ENCODE data around the gene HRH2. TPM values are rescaled to one million over a fixed set of nuclear protein-coding genes. Genes with fewer than 3 reads are reported as not detected.
A peak's percentile ranks its signal among the peaks of the same experiment; 100 is the strongest.

Gene HRH2
- total and polyA plus RNA-seq, 4 experiments from 2014 or later: 0.63 to 5.2 (median 4.1) TPM

DNA sequence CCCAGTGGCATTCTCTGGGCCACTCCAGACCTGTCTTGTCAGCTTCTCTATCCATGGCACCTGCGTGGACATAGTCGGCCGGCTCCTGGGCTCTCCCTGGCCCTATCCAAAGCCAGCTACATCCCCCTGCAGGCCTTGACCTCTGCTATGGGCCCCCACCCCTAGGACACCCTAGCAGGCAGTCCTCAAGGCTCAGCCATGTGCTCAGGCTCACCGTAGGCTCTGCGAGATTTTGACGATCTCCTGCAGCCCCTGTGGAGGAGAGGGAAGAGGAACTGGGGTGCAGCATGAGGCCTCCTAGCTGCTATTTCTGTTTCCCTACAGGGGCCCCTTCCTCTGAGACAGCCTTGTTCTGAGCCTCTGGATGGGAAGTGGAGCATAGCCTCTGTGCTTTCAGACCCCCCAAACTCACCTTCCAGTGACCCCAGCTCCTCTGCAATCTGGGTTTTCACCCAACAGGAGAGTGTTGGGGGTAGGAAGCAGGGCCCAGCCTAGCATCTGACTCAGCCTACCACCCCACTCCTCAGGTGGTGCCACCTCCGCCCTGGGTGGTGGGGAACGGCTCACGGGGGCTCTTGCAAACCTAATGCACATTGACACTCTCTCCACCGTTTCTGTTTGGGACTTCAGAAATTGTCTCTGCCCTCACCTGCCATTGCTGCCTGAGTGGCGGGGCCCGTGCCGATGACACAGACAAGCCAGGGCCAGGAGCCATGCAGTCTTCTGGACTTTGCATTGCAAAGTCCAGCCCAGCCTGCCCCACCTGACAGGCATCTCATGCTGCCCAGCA is 36.7 kb downstream of the HRH2 start:
- Histone ChIP-seq H3K4me1 (ENCODE audit: insufficient read depth, low read length) (peaks cover 16% of the 10 kb centered on the region), H3K36me3 (ENCODE audit: insufficient read depth, low read length) (no peaks in the 10 kb centered on the region), H3K4me3 (ENCODE audit: low read length in 2 of 2) (no peak overlapping the region), H3K27me3 (ENCODE audit: insufficient read depth, low read length) (no peaks in the 10 kb centered on the region), H3K9me3 (ENCODE audit: control insufficient read depth in 1 of 2, low read length in 2 of 2) (no peaks in the 10 kb centered on the region), H3K27ac (ENCODE audit: low read depth, low read length) (no peak overlapping the region)
- Mint-ChIP-seq H3K4me3 (no peak overlapping the region), H3K9me3 (no peaks in the 10 kb centered on the region), H3K4me1 (peaks cover 16 to 41% (median 28%) of the 10 kb centered on the region in 4 donors), H3K27ac (peak overlapping the region in 3 of 7 donors; percentile 57 to 75 (median 64)), H3K36me3 (peaks cover 12 to 13% of the 10 kb centered on the region in 2 donors), H3K27me3 (no peaks in the 10 kb centered on the region)
- no peak for DNase-seq
- ChIA-PET POLR2A (ENCODE audit: partially characterized antibody) (no interaction called here), CTCF (ENCODE audit: partially characterized antibody) (interaction anchor here (0.6 to 4.4 kb wide), 7 partner anchors 10 to 162 kb away, joined by 3 to 138 read pairs (median 4); no protein-coding TSS in a partner anchor)
- intact Hi-C loops (cut with micrococcal nuclease): loop anchor here (5.0 kb wide), 1 partner anchor 232 kb away; no protein-coding TSS in a partner anchor

DNA sequence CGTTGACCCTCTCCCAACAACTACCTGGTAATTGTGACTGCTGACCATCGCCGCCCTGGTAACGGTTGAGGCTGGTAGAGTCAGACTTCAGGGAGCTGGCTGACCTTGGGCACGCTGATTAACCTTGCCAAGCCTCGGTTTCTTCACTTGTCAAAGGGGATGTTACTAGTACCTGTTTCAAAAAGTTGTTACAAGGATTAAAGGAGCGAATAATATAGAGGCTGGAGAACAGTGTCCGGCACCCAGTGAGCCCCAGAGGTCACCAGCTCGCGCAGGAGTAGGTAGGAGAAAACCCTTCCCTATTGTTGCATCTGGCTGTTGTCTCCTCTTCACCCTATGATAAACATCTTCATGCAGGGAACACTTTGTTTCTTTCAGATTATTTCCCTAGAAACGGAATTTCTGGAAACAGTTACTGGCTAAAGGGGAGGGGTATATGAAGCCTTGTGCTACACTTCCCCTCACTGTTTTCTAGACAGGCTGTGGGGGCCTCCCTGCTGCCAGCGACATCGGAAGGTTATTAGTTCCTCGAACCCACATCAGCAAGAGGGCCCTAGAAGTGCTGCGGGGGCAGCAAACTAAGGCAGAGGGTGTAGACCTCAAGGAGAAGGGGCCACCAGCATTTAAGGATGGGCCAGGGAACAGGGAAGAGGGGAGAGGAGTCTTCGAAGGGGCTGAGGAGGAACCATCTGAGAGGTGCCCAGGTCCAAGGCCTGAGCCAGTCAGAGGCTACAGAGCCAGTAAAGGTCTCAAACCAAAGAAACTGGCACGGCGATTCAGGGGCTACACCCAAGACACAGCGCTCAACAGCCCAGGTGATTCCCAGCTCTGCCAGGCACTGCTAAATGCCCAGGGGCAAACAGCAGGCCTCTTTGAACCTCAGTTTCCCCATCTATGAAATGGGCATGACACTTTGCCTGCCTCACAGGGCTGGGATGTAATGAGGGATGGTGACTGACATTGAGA is 37.6 kb downstream of the HRH2 start:
- POLR2A ChIA-PET (ENCODE audit: partially characterized antibody): no interaction called here
- Histone ChIP-seq H3K36me3 (ENCODE audit: insufficient read depth, low read length) (no peaks in the 10 kb centered on the region), H3K9me3 (ENCODE audit: control insufficient read depth in 1 of 2, low read length in 2 of 2) (no peaks in the 10 kb centered on the region), H3K27ac (ENCODE audit: low read depth, low read length) (no peak overlapping the region), H3K4me1 (ENCODE audit: insufficient read depth, low read length) (peaks cover 16% of the 10 kb centered on the region), H3K27me3 (ENCODE audit: insufficient read depth, low read length) (no peaks in the 10 kb centered on the region), H3K4me3 (ENCODE audit: low read length in 2 of 2) (no peak overlapping the region)
- H3K27me3 Mint-ChIP-seq: no peaks in the 10 kb centered on the region
- peaks cover 16 to 40% (median 27%) of the 10 kb centered on the region in 4 donors for H3K4me1 Mint-ChIP-seq
- no peak for DNase-seq
- no peaks in the 10 kb centered on the region for H3K9me3 Mint-ChIP-seq
- CTCF ChIA-PET (ENCODE audit: partially characterized antibody): interaction anchor here (0.7 to 4.4 kb wide), 16 partner anchors 8 to 163 kb away, joined by 3 to 138 read pairs (median 4); no protein-coding TSS in a partner anchor
- intact Hi-C loops (cut with micrococcal nuclease): loop anchor here (1.0 to 5.0 kb wide), 4 partner anchors 37 to 744 kb away; partner anchors contain the start of gene HRH2
- peak overlapping the region; percentile 39 to 91 (median 83) for H3K27ac Mint-ChIP-seq
- peaks cover 11 to 15% of the 10 kb centered on the region in 2 donors for H3K36me3 Mint-ChIP-seq
- H3K4me3 Mint-ChIP-seq: peak overlapping the region in 5 of 8 donors; percentile 10 to 76 (median 69)

DNA sequence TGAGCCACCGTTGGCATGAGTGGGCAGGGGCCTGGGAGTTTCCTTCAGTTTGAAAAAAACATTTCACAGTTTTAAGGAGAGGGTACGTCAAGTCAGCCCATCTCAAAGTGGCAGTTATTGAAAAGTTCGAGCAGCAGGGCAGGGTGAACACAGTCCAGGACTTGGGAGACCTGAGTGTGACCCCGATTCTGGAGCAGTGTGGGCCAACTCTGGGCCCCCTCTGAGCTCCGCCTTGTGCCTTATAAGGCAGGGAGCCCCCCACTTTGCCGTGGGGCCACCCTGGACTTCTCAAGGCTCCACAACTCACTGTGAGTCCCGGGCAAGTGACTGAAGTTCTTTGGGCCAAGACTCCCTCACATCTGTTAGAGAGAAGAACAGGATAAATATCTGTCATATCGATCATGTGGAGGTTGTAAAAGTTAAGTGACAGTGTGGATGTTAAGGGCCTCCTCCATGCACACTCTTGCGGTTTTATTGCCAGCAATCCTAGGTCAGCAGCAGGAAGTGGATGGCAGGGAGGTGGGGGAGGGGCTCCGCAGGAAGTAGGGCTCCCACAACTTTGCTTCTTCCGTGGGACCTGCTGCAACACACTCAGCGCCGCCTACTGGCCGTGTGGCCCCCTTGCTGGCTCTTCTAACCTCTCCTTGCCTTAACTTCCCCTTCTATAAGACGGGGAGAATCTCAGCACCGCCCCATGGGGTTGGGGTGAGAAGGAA is 38.4 kb downstream of the HRH2 start:
- Histone ChIP-seq H3K4me3 (ENCODE audit: low read length in 2 of 2) (no peak overlapping the region), H3K4me1 (ENCODE audit: insufficient read depth, low read length) (peaks cover 16% of the 10 kb centered on the region), H3K36me3 (ENCODE audit: insufficient read depth, low read length) (no peaks in the 10 kb centered on the region), H3K27me3 (ENCODE audit: insufficient read depth, low read length) (no peaks in the 10 kb centered on the region), H3K27ac (ENCODE audit: low read depth, low read length) (no peak overlapping the region), H3K9me3 (ENCODE audit: control insufficient read depth in 1 of 2, low read length in 2 of 2) (no peaks in the 10 kb centered on the region)
- H3K9me3 Mint-ChIP-seq: no peaks in the 10 kb centered on the region
- POLR2A ChIA-PET (ENCODE audit: partially characterized antibody): interaction anchor here (1.0 kb wide), 1 partner anchor 162 kb away, joined by 4 read pairs; no protein-coding TSS in a partner anchor
- CTCF ChIA-PET (ENCODE audit: partially characterized antibody): interaction anchor here (0.7 to 4.4 kb wide), 24 partner anchors 8 to 232 kb away, joined by 3 to 138 read pairs (median 4); no protein-coding TSS in a partner anchor
- H3K27me3 Mint-ChIP-seq: no peaks in the 10 kb centered on the region
- H3K4me1 Mint-ChIP-seq: peaks cover 13 to 34% (median 23%) of the 10 kb centered on the region in 4 donors
- H3K4me3 Mint-ChIP-seq: peak overlapping the region; percentile 15 to 76 (median 64)
- H3K36me3 Mint-ChIP-seq: peaks cover 5 to 8% of the 10 kb centered on the region in 2 donors
- peak overlapping the region; percentile 73 to 91 (median 83) for H3K27ac Mint-ChIP-seq
- intact Hi-C loops (cut with micrococcal nuclease): loop anchor here (1.0 to 5.0 kb wide), 4 partner anchors 38 to 745 kb away; partner anchors contain the start of gene HRH2
- peak; percentile 65 to 70 (median 66) for DNase-seq

GRCh38 chr5:175696855-175697198 is 39.0 kb downstream of the HRH2 start:
- Mint-ChIP-seq H3K4me1 (peaks cover 13 to 34% (median 23%) of the 10 kb centered on the region in 4 donors), H3K27ac (peak overlapping the region in 4 of 7 donors; percentile 75 to 91 (median 80)), H3K36me3 (peaks cover 6 to 8% of the 10 kb centered on the region in 2 donors), H3K9me3 (no peaks in the 10 kb centered on the region), H3K4me3 (peak overlapping the region in 2 of 8 donors; percentile 69 to 73), H3K27me3 (no peaks in the 10 kb centered on the region)
- Histone ChIP-seq H3K27ac (ENCODE audit: low read depth, low read length) (no peak overlapping the region), H3K4me3 (ENCODE audit: low read length in 2 of 2) (no peak overlapping the region), H3K27me3 (ENCODE audit: insufficient read depth, low read length) (no peaks in the 10 kb centered on the region), H3K36me3 (ENCODE audit: insufficient read depth, low read length) (no peaks in the 10 kb centered on the region), H3K9me3 (ENCODE audit: control insufficient read depth in 1 of 2, low read length in 2 of 2) (no peaks in the 10 kb centered on the region), H3K4me1 (ENCODE audit: insufficient read depth, low read length) (peaks cover 16% of the 10 kb centered on the region)
- POLR2A ChIA-PET (ENCODE audit: partially characterized antibody): interaction anchor here (1.0 kb wide), 1 partner anchor 163 kb away, joined by 4 read pairs; no protein-coding TSS in a partner anchor
- no peak for DNase-seq
- intact Hi-C loops (cut with micrococcal nuclease): loop anchor here (1.0 to 5.0 kb wide), 4 partner anchors 39 to 746 kb away; partner anchors contain the start of gene HRH2
- CTCF ChIA-PET (ENCODE audit: partially characterized antibody): interaction anchor here (0.8 to 4.4 kb wide), 23 partner anchors 9 to 232 kb away, joined by 3 to 138 read pairs (median 4); no protein-coding TSS in a partner anchor

- H3K9me3 Mint-ChIP-seq: peaks cover 0 to 4% (median 0%) of the 10 kb centered on the region in 8 donors
- Histone ChIP-seq H3K4me1 (ENCODE audit: insufficient read depth, low read length) (peaks cover 16% of the 10 kb centered on the region), H3K27me3 (ENCODE audit: insufficient read depth, low read length) (no peaks in the 10 kb centered on the region), H3K9me3 (ENCODE audit: control insufficient read depth in 1 of 2, low read length in 2 of 2) (no peaks in the 10 kb centered on the region), H3K36me3 (ENCODE audit: insufficient read depth, low read length) (no peaks in the 10 kb centered on the region), H3K4me3 (ENCODE audit: low read length in 2 of 2) (no peak overlapping the region), H3K27ac (ENCODE audit: low read depth, low read length) (no peak overlapping the region)
- no peaks in the 10 kb centered on the region for H3K27me3 Mint-ChIP-seq
- ChIA-PET POLR2A (ENCODE audit: partially characterized antibody) (no interaction called here), CTCF (ENCODE audit: partially characterized antibody) (interaction anchor here (0.7 to 4.4 kb wide), 15 partner anchors 8 to 1364 kb away, joined by 3 to 138 read pairs (median 5); no protein-coding TSS in a partner anchor)
- H3K4me1 Mint-ChIP-seq: peaks cover 13 to 29% (median 22%) of the 10 kb centered on the region in 4 donors
- intact Hi-C loops (cut with micrococcal nuclease): loop anchor here (5.0 kb wide), 1 partner anchor 236 kb away; no protein-coding TSS in a partner anchor
- H3K4me3 Mint-ChIP-seq: peak overlapping the region in 2 of 8 donors; percentile 11 to 21
- no peak for DNase-seq
- peaks cover 10 to 11% of the 10 kb centered on the region in 2 donors for H3K36me3 Mint-ChIP-seq
- peak overlapping the region in 1 of 7 donors; percentile 25 for H3K27ac Mint-ChIP-seq
Measured at GRCh38 chr5:175697846-175698245, 40.0 kb downstream of the HRH2 start.
